HL-60/S4 treated with retinoic acid at 250 ng/mL for 4 days and 3 days (cell line): Measurements from ENCODE around the gene NR2C2AP.
"Not testable (repeated sequence)": the region's sequence is repeated elsewhere in the genome, so short reads cannot be mapped to it uniquely, and the experiment has no call there.

Experiments
- in situ Hi-C: fragments of 300-500 bp; cut with MboI; formaldehyde crosslinking; loops from 2 replicates; pipeline ENCODE4 v1.7.0; 2022; ENCODE audit warnings: low sequenced_read_pairs

The NR2C2AP gene

DNA sequence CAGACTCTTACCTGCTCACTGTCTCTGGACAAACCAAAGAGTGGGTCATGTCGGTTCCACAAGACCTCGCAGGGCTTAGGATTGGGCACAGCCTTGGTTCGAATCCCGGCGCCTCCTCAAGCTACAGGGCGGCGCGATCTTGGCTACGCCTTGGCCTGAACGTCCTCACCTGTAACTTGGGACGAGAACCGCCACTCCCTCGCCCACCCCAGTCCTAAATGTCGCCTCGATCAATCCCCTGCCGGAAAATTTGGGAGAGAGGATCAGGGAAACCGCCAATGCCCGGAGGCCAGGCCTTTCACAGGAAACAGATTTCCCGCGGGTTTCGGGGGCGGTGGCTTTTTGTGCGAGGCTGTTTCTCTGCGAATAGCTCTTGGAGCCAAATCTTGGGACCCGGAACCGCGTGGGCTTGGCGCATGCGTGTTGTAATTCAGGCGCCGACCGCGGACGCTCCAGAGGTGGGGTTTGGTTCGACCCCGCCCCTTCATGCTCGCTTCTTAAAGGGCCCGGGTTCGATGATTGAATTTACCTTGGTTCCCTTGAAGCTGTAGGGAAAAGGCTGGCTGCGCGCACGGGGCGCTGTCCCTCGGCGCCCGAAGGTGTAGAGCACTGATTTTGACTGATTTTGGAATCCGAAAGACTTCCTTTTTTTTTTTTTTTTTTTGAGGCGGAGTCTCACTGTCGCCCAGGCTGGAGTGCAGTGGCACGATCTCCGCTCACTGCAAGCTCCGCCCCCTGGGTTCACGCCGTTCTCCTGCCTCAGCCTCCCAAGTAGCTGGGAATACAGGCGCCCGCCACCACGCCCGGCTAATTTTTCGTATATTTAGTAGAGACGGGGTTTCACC, at the start of gene NR2C2AP:
TSS of gene NR2C2AP (minus strand) at position 403 of the 845 bp plus-strand sequence. CDS start at position 49, 354 bp downstream.
- in situ Hi-C loops = no loop called here

GRCh38 chr19:19250196-19250801, 47.1 kb upstream of the NR2C2AP start:
- in situ Hi-C loops = no loop called here

DNA sequence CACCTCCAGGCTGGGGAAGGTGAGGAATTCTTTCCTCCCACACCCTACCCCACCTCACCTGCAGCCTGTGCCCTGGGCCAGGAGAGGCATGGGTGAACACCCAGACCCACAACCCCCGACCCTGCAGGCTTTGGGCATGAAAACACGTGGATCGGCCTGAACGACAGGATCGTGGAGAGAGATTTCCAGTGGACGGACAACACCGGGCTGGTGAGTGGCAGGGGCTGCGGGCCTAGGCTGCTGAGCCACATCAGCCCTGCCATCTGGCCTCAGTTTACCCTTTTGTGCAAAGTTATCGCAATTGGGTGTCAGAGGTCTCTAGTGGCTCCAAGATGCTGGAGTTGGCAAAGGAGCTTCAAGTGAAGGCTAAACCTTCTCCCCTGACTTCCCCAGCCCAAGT, 37.3 kb upstream of the NR2C2AP start:
- in situ Hi-C loops = no loop called here

DNA sequence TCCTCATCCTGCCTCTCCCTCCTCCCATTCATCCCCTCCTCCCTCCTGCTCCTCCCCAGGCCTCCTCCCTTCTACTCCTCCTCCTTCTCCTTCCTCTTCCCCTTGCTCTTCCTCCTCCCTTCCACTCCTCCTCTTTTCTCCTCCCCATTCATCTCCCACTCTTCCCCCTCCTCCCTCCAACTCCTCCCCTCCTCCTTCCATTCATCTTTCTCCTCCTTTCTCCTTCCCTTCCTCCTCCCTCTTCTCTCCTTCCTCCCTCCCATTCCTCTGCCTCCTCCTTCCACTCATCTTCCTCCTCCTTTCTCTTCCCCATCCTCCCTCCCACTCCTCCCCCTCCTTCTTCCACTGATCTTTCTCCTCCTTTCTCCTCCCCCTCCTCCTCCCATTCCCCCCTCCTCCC, 36.5 kb upstream of the NR2C2AP start:
- in situ Hi-C loops = no loop called here

DNA sequence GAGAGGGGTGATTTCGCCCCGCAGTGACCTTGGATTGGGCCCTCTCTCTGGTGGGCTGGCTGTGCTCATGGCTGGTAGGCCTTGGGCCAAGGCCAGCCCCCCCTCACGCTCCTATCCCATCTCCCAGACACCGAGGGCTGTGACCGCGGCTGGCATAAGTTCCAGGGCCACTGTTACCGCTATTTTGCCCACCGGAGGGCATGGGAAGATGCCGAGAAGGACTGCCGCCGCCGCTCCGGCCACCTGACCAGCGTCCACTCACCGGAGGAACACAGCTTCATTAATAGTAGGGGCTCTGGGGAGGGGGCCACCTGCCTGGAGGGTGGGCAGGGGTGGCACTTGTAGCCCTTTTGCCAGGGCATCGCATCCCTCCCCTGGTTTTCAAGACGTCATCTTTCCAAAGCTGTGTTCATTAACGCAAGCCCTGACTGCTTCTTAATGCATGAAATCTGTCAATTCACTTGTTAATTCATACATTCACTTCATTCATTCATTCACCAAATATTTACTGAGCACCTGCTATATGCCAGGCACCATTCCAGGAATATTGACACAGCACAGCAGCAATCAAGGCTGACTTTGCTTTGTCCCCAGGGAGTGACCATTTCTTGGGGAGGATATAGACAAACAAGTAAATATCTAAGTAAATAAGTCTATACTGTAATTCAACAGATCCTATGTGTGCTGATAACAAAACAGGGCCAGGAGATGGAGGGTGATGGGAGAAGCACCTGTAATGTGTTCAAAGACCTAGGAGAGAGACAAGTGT, 35.1 kb upstream of the NR2C2AP start:
- in situ Hi-C loops = no loop called here

DNA sequence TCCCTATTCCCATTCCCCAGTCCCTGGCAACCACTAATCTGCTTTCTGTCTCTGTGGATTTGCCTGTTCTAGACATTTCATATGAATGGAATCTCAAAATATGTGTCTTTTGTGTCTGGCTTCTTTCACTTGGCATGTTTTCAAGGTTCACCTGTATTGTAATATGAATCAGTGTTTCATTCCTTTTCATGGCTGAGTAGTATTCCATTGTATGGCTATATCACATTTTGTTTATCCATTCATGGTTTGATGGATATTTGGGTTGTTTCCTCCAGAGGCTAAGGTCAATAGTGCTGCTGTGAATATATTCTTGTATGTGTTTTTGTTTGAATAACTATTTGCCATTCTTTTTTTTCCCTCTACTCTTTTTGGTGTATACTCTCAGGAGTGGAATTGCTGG, 33.0 kb upstream of the NR2C2AP start:
- in situ Hi-C loops = no loop called here

- in situ Hi-C loops = no loop called here
Measured at GRCh38 chr19:19234220-19234816, 31.1 kb upstream of the NR2C2AP start.

DNA sequence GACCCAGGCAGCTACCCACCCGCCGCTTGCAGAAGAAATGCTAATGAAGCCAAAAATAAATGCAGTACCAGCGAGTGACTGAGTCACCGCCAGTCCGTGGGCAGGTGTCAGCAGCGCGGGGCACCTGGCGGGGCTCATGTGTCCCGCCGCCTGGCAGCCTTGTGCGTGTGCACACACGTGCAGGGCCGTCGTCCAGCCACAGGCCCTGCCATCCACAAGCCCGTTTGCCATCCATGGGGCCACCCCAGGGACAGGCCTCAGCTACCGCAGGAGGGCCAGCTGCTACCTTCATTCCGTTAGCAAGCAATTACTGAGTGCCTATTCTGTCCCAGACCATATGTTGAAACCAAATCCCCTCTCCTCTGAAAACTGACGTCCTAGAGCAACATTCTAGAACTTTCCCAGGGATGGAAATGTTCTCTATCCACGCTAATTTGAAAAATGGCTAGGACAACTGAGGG, 29.1 kb upstream of the NR2C2AP start:
- in situ Hi-C loops = no loop called here

DNA sequence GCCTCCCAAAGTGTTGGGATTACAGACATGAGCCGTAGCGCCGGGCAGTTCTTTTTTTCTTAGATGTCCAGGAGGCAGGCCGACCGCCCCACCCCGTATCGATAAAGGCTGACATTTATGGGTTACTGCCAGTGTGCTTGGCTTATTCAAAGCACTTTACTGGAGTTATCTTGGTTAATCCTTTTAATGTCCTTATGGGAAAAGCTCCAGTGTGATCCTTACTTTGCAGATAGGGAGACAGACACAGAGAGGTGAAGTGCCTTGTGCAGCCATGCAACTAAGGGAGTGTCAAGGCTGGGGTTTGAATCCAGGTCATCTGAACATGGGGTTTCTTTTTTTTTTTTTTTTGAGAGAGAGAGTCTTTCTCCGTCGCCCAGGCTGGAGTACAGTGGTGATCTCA, 27.8 kb upstream of the NR2C2AP start:
- in situ Hi-C loops = no loop called here

- in situ Hi-C loops = no loop called here
Measured at GRCh38 chr19:19229701-19230100, 26.5 kb upstream of the NR2C2AP start.

- in situ Hi-C loops = no loop called here
Measured at GRCh38 chr19:19227217-19227616, 24.0 kb upstream of the NR2C2AP start.

DNA sequence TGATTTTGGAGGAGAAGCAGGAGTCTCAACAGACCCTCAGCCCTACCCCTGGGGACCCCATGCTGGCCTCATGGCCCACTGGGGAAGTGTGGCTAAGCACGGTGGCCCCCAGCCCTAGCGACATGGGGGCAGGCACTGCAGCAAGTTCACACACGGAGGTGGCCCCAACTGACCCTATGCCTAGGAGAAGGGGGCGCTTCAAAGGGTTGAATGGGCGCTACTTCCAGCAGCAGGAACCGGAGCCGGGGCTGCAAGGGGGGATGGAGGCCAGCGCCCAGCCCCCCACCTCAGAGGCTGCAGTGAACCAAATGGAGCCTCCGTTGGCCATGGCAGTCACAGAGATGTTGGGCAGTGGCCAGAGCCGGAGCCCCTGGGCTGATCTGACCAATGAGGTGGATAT, 23.4 kb upstream of the NR2C2AP start:
- in situ Hi-C loops = no loop called here

DNA sequence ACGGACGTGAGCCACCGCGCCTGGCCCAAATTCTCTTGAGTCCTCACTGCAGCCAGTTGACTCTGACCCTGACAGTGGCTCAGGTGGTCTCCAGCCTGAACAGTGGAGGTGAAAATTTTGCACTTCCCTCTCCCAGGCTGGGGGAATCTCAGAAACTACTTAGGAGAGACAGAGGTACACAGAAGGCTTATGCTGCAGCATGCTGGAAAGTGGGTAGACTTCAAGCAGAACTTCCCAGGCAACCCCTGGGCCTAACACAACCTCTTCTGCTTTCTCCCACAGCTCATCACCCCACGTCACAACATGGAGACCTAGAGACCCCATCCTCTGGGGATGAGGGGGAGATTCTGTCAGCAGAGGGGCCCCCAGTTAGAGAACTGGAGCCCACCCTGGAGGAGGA, 23.0 kb upstream of the NR2C2AP start:
- in situ Hi-C loops = no loop called here

- in situ Hi-C loops = no loop called here
Measured at GRCh38 chr19:19224852-19225494, 21.8 kb upstream of the NR2C2AP start.

GRCh38 chr19:19224150-19224851, 21.1 kb upstream of the NR2C2AP start:
- in situ Hi-C loops = no loop called here

- in situ Hi-C loops = no loop called here
Measured at GRCh38 chr19:19223636-19224035, 20.4 kb upstream of the NR2C2AP start.

GRCh38 chr19:19223060-19223459, 19.8 kb upstream of the NR2C2AP start:
- in situ Hi-C loops = no loop called here

GRCh38 chr19:19221000-19221399, 17.8 kb upstream of the NR2C2AP start:
- in situ Hi-C loops = not testable (repeated sequence)

DNA sequence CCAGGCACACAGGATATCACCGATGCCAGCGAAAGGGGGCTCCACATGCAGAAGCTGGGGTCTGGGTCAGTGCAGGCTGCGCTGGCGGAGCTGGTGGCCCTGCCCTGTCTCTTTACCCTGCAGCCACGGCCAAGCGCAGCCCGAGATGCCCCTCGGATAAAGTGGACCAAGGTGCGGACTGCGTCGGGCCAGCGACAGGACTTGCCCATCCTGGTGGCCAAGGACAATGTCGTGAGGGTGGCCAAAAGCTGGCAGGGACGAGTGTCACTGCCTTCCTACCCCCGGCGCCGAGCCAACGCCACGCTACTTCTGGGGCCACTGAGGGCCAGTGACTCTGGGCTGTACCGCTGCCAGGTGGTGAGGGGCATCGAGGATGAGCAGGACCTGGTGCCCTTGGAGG, 15.7 kb upstream of the NR2C2AP start:
- in situ Hi-C loops = no loop called here

DNA sequence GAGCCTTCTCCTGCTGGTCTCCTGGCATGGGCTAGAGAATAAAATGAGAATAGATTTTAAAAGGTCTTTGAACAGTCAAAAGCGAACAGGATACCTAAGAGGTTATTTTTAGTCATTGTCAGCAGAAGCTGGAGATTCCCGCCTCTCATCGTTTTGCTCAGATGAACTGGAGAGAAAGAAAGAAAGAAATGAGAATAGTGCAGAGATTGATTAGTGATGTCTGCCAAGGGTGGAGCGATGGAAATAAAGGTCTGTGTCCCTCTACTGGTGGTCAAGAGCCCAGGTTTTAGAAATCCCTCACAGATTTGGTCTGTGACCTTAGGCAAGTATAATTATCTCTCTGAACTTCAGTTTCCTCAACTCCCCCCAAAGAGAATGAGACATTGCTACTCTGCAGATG, 13.9 kb upstream of the NR2C2AP start:
- in situ Hi-C loops = no loop called here
